AG04449 (cell line): Measurements from ENCODE around the gene DRG2.

Experiments used
- CTCF ChIA-PET: fragments of 350-600 bp; formaldehyde crosslinking; extraction: SDS; loops from one replicate; lab custom pipeline; 2021; ENCODE audit warnings: antibody characterized with exemption; lab: Yijun Ruan, JAX
- POLR2A ChIA-PET: fragments of 400-600, 350-600 bp; formaldehyde crosslinking; extraction: SDS; loops from one replicate; lab custom pipeline; 2020; ENCODE audit warnings: antibody characterized with exemption, inconsistent platforms; lab: Yijun Ruan, JAX
- DNase-seq: peaks from one replicate; pipeline ENCODE4 v3.0.0-alpha.2; 2010; ENCODE audit warnings: low read depth, low spot score
- H3K4me3 ChIP-seq: 2 replicates; pipeline ENCODE4 v1.5.1; 2011; ENCODE audit warnings: low read depth, mild to moderate bottlenecking, control low read depth, low read length
- TF ChIP-seq, protein P1 (sequence below): IDR thresholded peaks from one replicate; pipeline ENCODE4 v1.5.1; 2011; ENCODE audit warnings: mild to moderate bottlenecking, moderate library complexity, low read length, control low read depth, inconsistent platforms; ENCODE audit not compliant: insufficient read depth; ENCODE audit errors: missing control alignments

DRG2 gene

GRCh38 chr17:18070861-18071340 lies 16.8 kb upstream of the DRG2 start:
- ChIA-PET CTCF (interaction anchor here (0.9 to 1.1 kb wide), 2 partner anchors 9 to 71 kb away, joined by 3 to 5 read pairs; no protein-coding TSS in a partner anchor), POLR2A (interaction anchor here (0.5 kb wide), 1 partner anchor 16 kb away, joined by 3 read pairs; no protein-coding TSS in a partner anchor)
- TF ChIP-seq, protein P1, sequence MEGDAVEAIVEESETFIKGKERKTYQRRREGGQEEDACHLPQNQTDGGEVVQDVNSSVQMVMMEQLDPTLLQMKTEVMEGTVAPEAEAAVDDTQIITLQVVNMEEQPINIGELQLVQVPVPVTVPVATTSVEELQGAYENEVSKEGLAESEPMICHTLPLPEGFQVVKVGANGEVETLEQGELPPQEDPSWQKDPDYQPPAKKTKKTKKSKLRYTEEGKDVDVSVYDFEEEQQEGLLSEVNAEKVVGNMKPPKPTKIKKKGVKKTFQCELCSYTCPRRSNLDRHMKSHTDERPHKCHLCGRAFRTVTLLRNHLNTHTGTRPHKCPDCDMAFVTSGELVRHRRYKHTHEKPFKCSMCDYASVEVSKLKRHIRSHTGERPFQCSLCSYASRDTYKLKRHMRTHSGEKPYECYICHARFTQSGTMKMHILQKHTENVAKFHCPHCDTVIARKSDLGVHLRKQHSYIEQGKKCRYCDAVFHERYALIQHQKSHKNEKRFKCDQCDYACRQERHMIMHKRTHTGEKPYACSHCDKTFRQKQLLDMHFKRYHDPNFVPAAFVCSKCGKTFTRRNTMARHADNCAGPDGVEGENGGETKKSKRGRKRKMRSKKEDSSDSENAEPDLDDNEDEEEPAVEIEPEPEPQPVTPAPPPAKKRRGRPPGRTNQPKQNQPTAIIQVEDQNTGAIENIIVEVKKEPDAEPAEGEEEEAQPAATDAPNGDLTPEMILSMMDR = no peak
- DNase-seq = no peak
- H3K4me3 ChIP-seq = peak overlapping the region; percentile 38; the same call in 1 of the 2 replicates

GRCh38 chr17:18071751-18072150 lies 16.0 kb upstream of the DRG2 start:
- CTCF ChIA-PET = no interaction called here
- POLR2A ChIA-PET = no interaction called here

GRCh38 chr17:18074566-18075272 lies 13.0 kb upstream of the DRG2 start:
- POLR2A ChIA-PET = interaction anchor here (0.7 kb wide), 1 partner anchor 103 kb away, joined by 4 read pairs; the partner anchor contains the start of gene TOM1L2
- no peak overlapping the region for H3K4me3 ChIP-seq
- CTCF ChIA-PET = interaction anchor here (1.0 kb wide), 1 partner anchor 9 kb away, joined by 3 read pairs; no protein-coding TSS in a partner anchor
- no peak for DNase-seq
- TF ChIP-seq, protein P1 = no peak

More at GRCh38 chr17:18071751-18072150, 16.0 kb upstream of the DRG2 start:
- DNase-seq = no peak
- TF ChIP-seq, protein P1 = no peak
- no peak overlapping the region for H3K4me3 ChIP-seq

- H3K4me3 ChIP-seq = no peak overlapping the region
- TF ChIP-seq, protein P1 = no peak
- POLR2A ChIA-PET = no interaction called here
- CTCF ChIA-PET = no interaction called here
- no peak for DNase-seq
Observed at GRCh38 chr17:18076936-18077335, 10.8 kb upstream of the DRG2 start.

GRCh38 chr17:18079543-18079942 lies 8.2 kb upstream of the DRG2 start:
- no peak overlapping the region for H3K4me3 ChIP-seq
- POLR2A ChIA-PET = no interaction called here
- TF ChIP-seq, protein P1 = no peak
- DNase-seq = no peak
- CTCF ChIA-PET = interaction anchor here (1.5 to 1.7 kb wide), 3 partner anchors 9 to 11 kb away, joined by 3 to 5 read pairs (median 3); no protein-coding TSS in a partner anchor

DNA sequence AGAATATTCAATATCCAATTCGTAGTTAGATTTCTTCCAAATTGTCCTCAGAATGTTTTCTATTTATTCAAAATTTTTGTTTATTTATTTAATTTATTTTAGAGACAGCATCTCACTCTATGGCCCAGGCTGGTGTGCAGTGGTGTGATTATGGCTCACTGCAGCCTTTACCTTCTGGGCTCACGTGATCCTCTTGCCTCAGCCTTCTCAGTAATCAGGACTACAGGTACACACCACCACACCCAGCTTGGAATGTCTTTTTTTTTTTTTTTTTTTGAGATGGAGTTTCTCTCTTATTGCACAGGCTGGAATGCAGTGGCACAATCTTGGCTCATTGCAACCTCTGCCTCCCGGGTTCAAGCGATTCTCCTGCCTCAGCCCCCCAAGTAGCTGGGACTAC lies 3.5 kb upstream of the DRG2 start:
- no peak overlapping the region for H3K4me3 ChIP-seq
- ChIA-PET CTCF (interaction anchor here (1.0 kb wide), 1 partner anchor 9 kb away, joined by 3 read pairs; no protein-coding TSS in a partner anchor), POLR2A (no interaction called here)
- no peak for DNase-seq
- TF ChIP-seq, protein P1 = no peak
